ENCODE data around the gene NRG2.

Gene NRG2

GRCh38 chr5:140004174-140004573 lies 38.9 kb downstream of the NRG2 start:
- H3K9me3 Mint-ChIP-seq, result no peaks in the 10 kb centered on the region
- ATAC-seq (no peak), DNase-seq (ENCODE audit: low spot score in 2 of 2) (no peak)
- no peaks in the 10 kb centered on the region for H3K4me1 Mint-ChIP-seq
- H3K4me3 Mint-ChIP-seq, result no peak overlapping the region
- H3K27ac Mint-ChIP-seq, result no peak overlapping the region
- no peaks in the 10 kb centered on the region for H3K36me3 Mint-ChIP-seq

GRCh38 chr5:140003519-140003918 lies 39.6 kb downstream of the NRG2 start:
- ATAC-seq (no peak), DNase-seq (ENCODE audit: low spot score in 2 of 2) (no peak)
- Mint-ChIP-seq H3K4me1 (no peaks in the 10 kb centered on the region), H3K27ac (no peak overlapping the region), H3K4me3 (no peak overlapping the region), H3K9me3 (no peaks in the 10 kb centered on the region), H3K36me3 (no peaks in the 10 kb centered on the region)

- Mint-ChIP-seq H3K4me3 (no peak overlapping the region), H3K4me1 (no peaks in the 10 kb centered on the region), H3K9me3 (no peaks in the 10 kb centered on the region), H3K36me3 (no peaks in the 10 kb centered on the region), H3K27ac (no peak overlapping the region)
- DNase-seq (ENCODE audit: low spot score in 2 of 2) (no peak), ATAC-seq (no peak)
Measured at GRCh38 chr5:140000332-140000731, 42.8 kb downstream of the NRG2 start.

GRCh38 chr5:139998837-139999236 lies 44.3 kb downstream of the NRG2 start:
- DNase-seq (ENCODE audit: low spot score in 2 of 2) (no peak), ATAC-seq (no peak)
- Mint-ChIP-seq H3K36me3 (no peaks in the 10 kb centered on the region), H3K9me3 (no peaks in the 10 kb centered on the region), H3K4me1 (no peaks in the 10 kb centered on the region), H3K4me3 (no peak overlapping the region), H3K27ac (no peak overlapping the region)

GRCh38 chr5:139997276-139997675 lies 45.8 kb downstream of the NRG2 start:
- Mint-ChIP-seq H3K4me3 (no peak overlapping the region), H3K9me3 (no peaks in the 10 kb centered on the region), H3K36me3 (no peaks in the 10 kb centered on the region), H3K4me1 (no peaks in the 10 kb centered on the region), H3K27ac (no peak overlapping the region)
- no peak for DNase-seq (ENCODE audit: low spot score in 2 of 2)
- no peak for ATAC-seq

- Mint-ChIP-seq H3K4me3 (no peak overlapping the region), H3K36me3 (no peaks in the 10 kb centered on the region), H3K27ac (no peak overlapping the region), H3K9me3 (no peaks in the 10 kb centered on the region), H3K4me1 (no peaks in the 10 kb centered on the region)
- ATAC-seq (no peak), DNase-seq (ENCODE audit: low spot score in 2 of 2) (no peak)
Measured at GRCh38 chr5:139995929-139996328, 47.2 kb downstream of the NRG2 start.

- Mint-ChIP-seq H3K27ac (no peak overlapping the region), H3K4me1 (no peaks in the 10 kb centered on the region), H3K36me3 (no peaks in the 10 kb centered on the region), H3K9me3 (no peaks in the 10 kb centered on the region), H3K4me3 (no peak overlapping the region)
- ATAC-seq (no peak), DNase-seq (ENCODE audit: low spot score in 2 of 2) (no peak)
Measured at GRCh38 chr5:139994234-139994633, 48.9 kb downstream of the NRG2 start.

GRCh38 chr5:139985733-139986132 lies 57.4 kb downstream of the NRG2 start:
- H3K9me3 Mint-ChIP-seq, result no peaks in the 10 kb centered on the region
- no peak overlapping the region for H3K4me3 Mint-ChIP-seq
- H3K4me1 Mint-ChIP-seq, result no peaks in the 10 kb centered on the region
- no peaks in the 10 kb centered on the region for H3K36me3 Mint-ChIP-seq
- no peak overlapping the region for H3K27ac Mint-ChIP-seq
- ATAC-seq (peak; percentile 48), DNase-seq (ENCODE audit: low spot score in 2 of 2) (no peak)

- Mint-ChIP-seq H3K4me3 (no peak overlapping the region), H3K9me3 (no peaks in the 10 kb centered on the region), H3K36me3 (no peaks in the 10 kb centered on the region), H3K27ac (no peak overlapping the region), H3K4me1 (no peaks in the 10 kb centered on the region)
- DNase-seq (ENCODE audit: low spot score in 2 of 2) (no peak), ATAC-seq (no peak)
Measured at GRCh38 chr5:139985290-139985689, 57.8 kb downstream of the NRG2 start.

- H3K4me3 Mint-ChIP-seq, result no peak overlapping the region
- no peaks in the 10 kb centered on the region for H3K9me3 Mint-ChIP-seq
- no peak for DNase-seq (ENCODE audit: low spot score in 2 of 2)
- no peaks in the 10 kb centered on the region for H3K36me3 Mint-ChIP-seq
- no peak overlapping the region for H3K27ac Mint-ChIP-seq
- H3K4me1 Mint-ChIP-seq, result no peaks in the 10 kb centered on the region
- no peak for ATAC-seq
Measured at GRCh38 chr5:139984816-139985215, 58.3 kb downstream of the NRG2 start.

GRCh38 chr5:139982975-139983240 lies 60.2 kb downstream of the NRG2 start:
- H3K9me3 Mint-ChIP-seq, result no peaks in the 10 kb centered on the region
- no peak for DNase-seq (ENCODE audit: low spot score in 2 of 2)
- ATAC-seq, result no peak
- H3K27ac Mint-ChIP-seq, result no peak overlapping the region
- H3K36me3 Mint-ChIP-seq, result no peaks in the 10 kb centered on the region
- no peak overlapping the region for H3K4me3 Mint-ChIP-seq
- H3K4me1 Mint-ChIP-seq, result no peaks in the 10 kb centered on the region

- Mint-ChIP-seq H3K9me3 (no peaks in the 10 kb centered on the region), H3K27ac (no peak overlapping the region), H3K4me1 (no peaks in the 10 kb centered on the region), H3K4me3 (no peak overlapping the region), H3K36me3 (no peaks in the 10 kb centered on the region)
- no peak for DNase-seq (ENCODE audit: low spot score in 2 of 2)
- ATAC-seq, result no peak
Measured at GRCh38 chr5:139982157-139982974, 60.7 kb downstream of the NRG2 start.

GRCh38 chr5:139980765-139981164 lies 62.3 kb downstream of the NRG2 start:
- Mint-ChIP-seq H3K4me3 (no peak overlapping the region), H3K36me3 (no peaks in the 10 kb centered on the region), H3K9me3 (no peaks in the 10 kb centered on the region), H3K27ac (no peak overlapping the region), H3K4me1 (no peaks in the 10 kb centered on the region)
- ATAC-seq (peak; percentile 48), DNase-seq (ENCODE audit: low spot score in 2 of 2) (no peak)

- Mint-ChIP-seq H3K9me3 (no peaks in the 10 kb centered on the region), H3K4me1 (no peaks in the 10 kb centered on the region), H3K4me3 (no peak overlapping the region), H3K27ac (no peak overlapping the region), H3K36me3 (no peaks in the 10 kb centered on the region)
- DNase-seq (ENCODE audit: low spot score in 2 of 2), result no peak
- ATAC-seq, result no peak
Measured at GRCh38 chr5:139979943-139980342, 63.2 kb downstream of the NRG2 start.

GRCh38 chr5:139979518-139979917 lies 63.6 kb downstream of the NRG2 start:
- H3K36me3 Mint-ChIP-seq, result no peaks in the 10 kb centered on the region
- H3K9me3 Mint-ChIP-seq, result no peaks in the 10 kb centered on the region
- DNase-seq (ENCODE audit: low spot score in 2 of 2) (no peak), ATAC-seq (no peak)
- no peaks in the 10 kb centered on the region for H3K4me1 Mint-ChIP-seq
- H3K4me3 Mint-ChIP-seq, result no peak overlapping the region
- H3K27ac Mint-ChIP-seq, result no peak overlapping the region

- DNase-seq (ENCODE audit: low spot score in 2 of 2) (no peak), ATAC-seq (no peak)
- Mint-ChIP-seq H3K27ac (no peak overlapping the region), H3K36me3 (no peaks in the 10 kb centered on the region), H3K9me3 (no peaks in the 10 kb centered on the region), H3K4me3 (no peak overlapping the region), H3K4me1 (no peaks in the 10 kb centered on the region)
Measured at GRCh38 chr5:139976703-139977102, 66.4 kb downstream of the NRG2 start.

GRCh38 chr5:139975942-139976341 lies 67.2 kb downstream of the NRG2 start:
- ATAC-seq (no peak), DNase-seq (ENCODE audit: low spot score in 2 of 2) (no peak)
- Mint-ChIP-seq H3K9me3 (no peaks in the 10 kb centered on the region), H3K36me3 (no peaks in the 10 kb centered on the region), H3K4me3 (no peak overlapping the region), H3K4me1 (no peaks in the 10 kb centered on the region), H3K27ac (no peak overlapping the region)
